Choroid plexus epithelial cell (primary cell): ENCODE results near the gene ARHGAP19.

Experiments used
- DNase-seq: peaks from one replicate; pipeline ENCODE4 v3.0.0-alpha.2; 2010; ENCODE audit warnings: low read depth
- H3K4me3 ChIP-seq: 2 replicates; pipeline ENCODE4 v1.5.1; 2011; ENCODE audit warnings: low read depth, mild to moderate bottlenecking, control low read depth, low read length, moderate library complexity
- TF ChIP-seq, protein P1 (sequence below): conservative IDR thresholded peaks from 2 replicates; pipeline ENCODE4 v1.5.1; 2011; ENCODE audit warnings: low read depth, mild to moderate bottlenecking, control low read depth, inconsistent platforms, low read length, moderate library complexity

ARHGAP19 gene

DNA sequence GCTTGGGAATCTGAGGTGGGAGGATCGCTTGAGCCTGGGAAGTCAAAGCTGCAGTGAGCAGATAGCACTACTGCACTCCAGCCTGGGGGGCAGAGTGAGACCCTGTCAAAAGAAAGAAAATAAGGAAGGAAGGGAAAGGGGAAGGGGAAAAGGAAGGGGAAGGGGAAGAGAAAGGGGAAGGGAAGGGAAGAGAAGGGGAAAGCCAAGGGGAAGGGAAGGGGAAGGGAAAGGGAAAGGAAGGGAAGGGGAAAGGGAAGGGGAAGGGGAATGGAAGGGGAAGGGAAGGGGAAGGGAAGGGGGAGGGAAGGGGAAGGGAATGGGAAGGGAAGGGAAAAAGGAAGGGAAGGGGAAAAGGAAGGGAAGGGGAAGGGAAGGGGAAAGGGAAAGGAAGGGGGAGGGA is 41.5 kb downstream of the ARHGAP19 start:
- DNase-seq = no peak
- TF ChIP-seq, protein P1, sequence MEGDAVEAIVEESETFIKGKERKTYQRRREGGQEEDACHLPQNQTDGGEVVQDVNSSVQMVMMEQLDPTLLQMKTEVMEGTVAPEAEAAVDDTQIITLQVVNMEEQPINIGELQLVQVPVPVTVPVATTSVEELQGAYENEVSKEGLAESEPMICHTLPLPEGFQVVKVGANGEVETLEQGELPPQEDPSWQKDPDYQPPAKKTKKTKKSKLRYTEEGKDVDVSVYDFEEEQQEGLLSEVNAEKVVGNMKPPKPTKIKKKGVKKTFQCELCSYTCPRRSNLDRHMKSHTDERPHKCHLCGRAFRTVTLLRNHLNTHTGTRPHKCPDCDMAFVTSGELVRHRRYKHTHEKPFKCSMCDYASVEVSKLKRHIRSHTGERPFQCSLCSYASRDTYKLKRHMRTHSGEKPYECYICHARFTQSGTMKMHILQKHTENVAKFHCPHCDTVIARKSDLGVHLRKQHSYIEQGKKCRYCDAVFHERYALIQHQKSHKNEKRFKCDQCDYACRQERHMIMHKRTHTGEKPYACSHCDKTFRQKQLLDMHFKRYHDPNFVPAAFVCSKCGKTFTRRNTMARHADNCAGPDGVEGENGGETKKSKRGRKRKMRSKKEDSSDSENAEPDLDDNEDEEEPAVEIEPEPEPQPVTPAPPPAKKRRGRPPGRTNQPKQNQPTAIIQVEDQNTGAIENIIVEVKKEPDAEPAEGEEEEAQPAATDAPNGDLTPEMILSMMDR = no peak

DNA sequence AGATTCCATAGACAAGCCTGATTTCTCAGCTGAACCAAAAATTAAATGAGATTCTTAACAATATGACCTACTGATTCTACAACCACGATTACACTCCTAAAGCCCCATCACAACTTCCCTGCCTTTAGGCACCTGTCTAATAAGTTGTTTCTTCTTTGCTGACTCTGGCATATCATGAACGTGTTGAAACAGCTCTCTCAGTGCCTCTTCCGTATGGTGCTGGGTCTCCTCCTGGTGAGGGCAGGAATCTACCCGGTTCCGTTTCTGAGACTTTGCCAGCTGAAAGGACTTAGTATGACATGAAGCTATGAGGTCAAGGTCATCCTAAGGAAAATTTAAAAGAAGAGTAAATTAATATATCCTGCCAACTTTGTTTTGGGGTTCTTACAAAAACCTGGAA is 48.6 kb downstream of the ARHGAP19 start:
- TF ChIP-seq, protein P1 = no peak
- H3K4me3 ChIP-seq = no peak overlapping the region
- DNase-seq = no peak

More for the DNA sequence above, 41.5 kb downstream of the ARHGAP19 start:
- no peak overlapping the region for H3K4me3 ChIP-seq

DNA sequence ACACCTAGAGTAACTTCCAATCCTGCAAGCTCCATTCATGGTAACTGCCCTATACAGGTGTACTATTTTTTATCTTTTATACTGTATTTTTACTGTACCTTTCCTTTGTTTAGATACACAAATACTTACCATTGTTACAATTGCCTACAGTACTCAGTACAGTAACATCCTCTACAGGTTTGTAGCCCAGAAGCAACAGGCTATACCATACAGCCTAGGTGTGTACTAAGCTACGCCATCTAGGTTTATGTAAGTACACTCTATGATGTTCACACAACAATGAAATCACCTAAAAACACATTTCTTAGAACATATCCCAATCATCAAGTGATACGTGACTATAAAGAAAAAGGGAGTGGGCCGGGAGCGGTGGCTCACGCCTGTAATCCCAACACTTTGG is 53.6 kb downstream of the ARHGAP19 start:
- TF ChIP-seq, protein P1 = no peak
- DNase-seq = no peak
- H3K4me3 ChIP-seq = no peak overlapping the region

DNA sequence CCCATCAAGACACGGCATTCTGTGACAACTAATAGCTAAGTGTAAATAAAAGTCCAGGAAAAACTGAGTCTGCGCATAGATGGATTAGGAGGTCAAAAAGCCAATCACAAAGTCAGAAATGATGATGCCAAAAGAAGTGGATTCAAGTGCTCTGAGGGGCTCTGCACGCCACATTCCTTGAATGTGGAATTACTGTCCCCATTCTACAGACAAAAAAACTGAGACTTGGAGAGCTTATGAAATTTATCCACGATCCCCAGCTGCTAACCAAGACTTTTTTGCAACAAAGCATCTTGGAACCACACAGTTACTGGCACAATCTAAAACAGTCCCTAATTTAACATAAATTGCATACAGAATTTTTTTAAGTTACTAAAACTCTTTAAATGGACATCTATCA is 57.1 kb downstream of the ARHGAP19 start:
- DNase-seq = no peak
- no peak overlapping the region for H3K4me3 ChIP-seq
- TF ChIP-seq, protein P1 = no peak

DNA sequence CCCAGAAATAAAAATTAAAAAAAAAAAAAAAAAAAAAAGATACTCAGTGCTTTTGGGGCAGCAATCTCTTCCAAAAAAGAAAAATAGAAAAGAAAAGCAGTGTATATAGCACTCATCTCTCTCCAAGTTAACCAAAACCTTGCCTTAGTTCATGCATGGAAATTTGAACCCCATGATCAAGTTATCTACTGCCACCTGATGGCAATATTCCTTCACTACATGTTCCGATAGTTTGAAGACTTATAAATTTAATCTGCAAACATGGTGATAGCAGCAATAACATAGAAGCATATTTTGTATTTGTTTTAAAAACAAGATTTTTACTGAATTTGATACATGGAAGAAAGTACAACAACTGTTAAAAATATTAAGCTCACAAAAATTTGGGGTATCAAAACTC is 58.0 kb downstream of the ARHGAP19 start:
- DNase-seq = peak; percentile 74
- no peak overlapping the region for H3K4me3 ChIP-seq
- TF ChIP-seq, protein P1 = peak; percentile 60

DNA sequence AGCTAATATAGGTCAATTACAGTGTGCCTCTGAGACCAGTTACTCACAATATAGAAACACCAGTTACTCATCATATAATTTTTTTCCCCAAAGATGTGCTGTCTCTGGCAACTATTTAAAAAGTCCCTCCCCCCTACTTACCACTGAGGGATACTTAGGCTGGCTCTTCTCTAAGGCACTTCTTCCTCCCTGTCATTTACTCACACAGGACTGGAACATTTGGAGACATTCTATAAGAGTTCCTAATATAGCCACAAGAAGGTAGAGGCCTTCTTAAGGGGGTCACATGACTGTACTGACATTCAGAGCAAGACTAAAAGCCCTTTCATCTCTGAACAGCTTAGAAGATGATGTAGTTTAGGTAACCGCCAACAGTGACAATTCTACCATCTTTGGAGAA is 62.3 kb downstream of the ARHGAP19 start:
- peak; percentile 26 for DNase-seq

DNA sequence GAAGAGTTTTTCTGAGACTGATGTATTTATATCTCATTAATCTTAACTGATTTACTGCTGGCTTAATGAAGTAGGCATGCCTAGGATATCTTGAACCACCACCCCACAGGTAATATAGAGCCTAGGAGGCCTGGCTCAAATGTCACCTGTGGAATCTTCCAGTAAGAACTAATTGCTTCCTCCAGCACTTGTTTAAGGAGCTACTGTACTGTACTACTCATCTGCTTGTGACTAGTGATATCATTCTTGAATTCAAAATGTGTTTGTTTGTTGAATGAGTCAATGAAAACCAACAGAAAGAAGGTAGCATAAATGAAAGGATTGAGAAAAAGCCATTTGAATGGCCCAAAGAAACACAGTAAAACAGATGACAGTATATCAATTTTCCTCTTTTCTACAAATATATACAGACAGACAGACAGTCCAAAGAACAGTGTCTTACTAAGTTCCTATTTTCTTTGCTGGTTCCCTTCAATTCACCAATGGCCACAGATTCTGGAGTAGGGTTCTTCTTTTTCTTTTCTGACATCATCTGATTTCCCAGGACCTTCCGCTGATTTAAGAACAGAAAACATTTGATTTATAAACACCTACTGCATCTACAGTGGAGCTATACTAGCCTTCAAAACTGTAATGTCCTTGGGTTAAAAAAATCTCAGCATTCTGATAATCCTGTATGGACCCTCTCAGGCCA is 63.0 kb downstream of the ARHGAP19 start:
- TF ChIP-seq, protein P1 = no peak
- peak; percentile 47 for DNase-seq
- no peak overlapping the region for H3K4me3 ChIP-seq

More for the DNA sequence above, 62.3 kb downstream of the ARHGAP19 start:
- no peak overlapping the region for H3K4me3 ChIP-seq
- TF ChIP-seq, protein P1 = no peak
